Activated T-helper 2 cell treated with anti-CD3 and anti-CD28 coated beads, Interferon-gamma antibody, Interleukin-2, Interleukin-4, amounts not matched to agents 10 μg/mL and 5 μg/mL and 100 μg/mL, durations not matched to agents 14 hours and 24 hours and 36 hours (primary cell): ENCODE data around the gene UBR3. TPM values are rescaled to one million over a fixed set of nuclear protein-coding genes. Genes with fewer than 3 reads are reported as not detected.
"Not testable (repeated sequence)": the region's sequence is repeated elsewhere in the genome, so short reads cannot be mapped to it uniquely, and the experiment has no call there.

Source experiments
- DNase-seq: peaks from one replicate; pipeline ENCODE4 v3.0.0; 2021; ENCODE audit warnings: low spot score
- H3K27ac Mint-ChIP-seq: one replicate; pipeline ENCODE4 v1.8.0; 2021; ENCODE audit warnings: mixed read lengths
- H3K27me3 Mint-ChIP-seq: one replicate; pipeline ENCODE4 v1.8.0; 2021; ENCODE audit warnings: low read depth, mixed read lengths
- H3K36me3 Mint-ChIP-seq: one replicate; pipeline ENCODE4 v1.8.0; 2021; ENCODE audit warnings: low read depth, mixed read lengths
- H3K4me1 Mint-ChIP-seq: one replicate; pipeline ENCODE4 v1.8.0; 2021; ENCODE audit warnings: low read depth, mixed read lengths
- H3K4me3 Mint-ChIP-seq: one replicate; pipeline ENCODE4 v1.8.0; 2021; ENCODE audit warnings: low read depth, mild to moderate bottlenecking, moderate library complexity, mixed read lengths
- H3K9me3 Mint-ChIP-seq: one replicate; pipeline ENCODE4 v1.8.0; 2021; ENCODE audit warnings: mixed read lengths
- intact Hi-C: fragments of 100-400 bp; cut with micrococcal nuclease; formaldehyde crosslinking; loops from one replicate; pipeline ENCODE4 v1.15.1; 2023
- total RNA-seq: library from RNA; stranded (reverse); gene quantifications from 2 replicates; pipeline ENCODE4 v1.2.3, GENCODE V29; 2022

The UBR3 gene
- total RNA-seq, 1 donor from 2014 or later: 30.7 TPM

- H3K36me3 Mint-ChIP-seq, H3K4me1 Mint-ChIP-seq, intact Hi-C loops, H3K4me3 Mint-ChIP-seq, DNase-seq, H3K27ac Mint-ChIP-seq, H3K9me3 Mint-ChIP-seq: not testable (repeated sequence)
- peaks cover 12% of the 10 kb centered on the region for H3K27me3 Mint-ChIP-seq
Observed at GRCh38 chr2:170126138-170126728, 299.0 kb downstream of the UBR3 start.

Other genes starting within 250 kb of the UBR3 start
- 57.5 and 57.6 TPM in 2 replicates for gene PPIG, start 243.1 kb upstream of the UBR3 start, total RNA-seq
- not detected in 2 replicates for gene CFAP210, start 133.0 kb upstream of the UBR3 start, total RNA-seq
- gene PHOSPHO2, start 133.0 kb upstream of the UBR3 start, total RNA-seq: 3.7 and 4.2 TPM in 2 replicates
- 7.6 and 8.3 TPM in 2 replicates for gene KLHL23, start 93.6 kb upstream of the UBR3 start, total RNA-seq
- 99.7 and 111 TPM in 2 replicates for gene SSB, start 28.6 kb upstream of the UBR3 start, total RNA-seq
- 88.2 and 95.2 TPM in 2 replicates for gene METTL5, start 2.5 kb upstream of the UBR3 start, total RNA-seq